GM21619 (cell line): ENCODE results near the gene RCSD1.
"Not testable (repeated sequence)": the region's sequence is repeated elsewhere in the genome, so short reads cannot be mapped to it uniquely, and the experiment has no call there.

Source experiments
- ATAC-seq: cut with Tn5 transposase; IDR thresholded peaks from one replicate; pipeline ENCODE4 v1.9.1; 2021; ENCODE audit not compliant: unreplicated experiment

RCSD1 gene

GRCh38 chr1:167734841-167735240 is 104.8 kb downstream of the RCSD1 start:
- no peak for ATAC-seq

DNA sequence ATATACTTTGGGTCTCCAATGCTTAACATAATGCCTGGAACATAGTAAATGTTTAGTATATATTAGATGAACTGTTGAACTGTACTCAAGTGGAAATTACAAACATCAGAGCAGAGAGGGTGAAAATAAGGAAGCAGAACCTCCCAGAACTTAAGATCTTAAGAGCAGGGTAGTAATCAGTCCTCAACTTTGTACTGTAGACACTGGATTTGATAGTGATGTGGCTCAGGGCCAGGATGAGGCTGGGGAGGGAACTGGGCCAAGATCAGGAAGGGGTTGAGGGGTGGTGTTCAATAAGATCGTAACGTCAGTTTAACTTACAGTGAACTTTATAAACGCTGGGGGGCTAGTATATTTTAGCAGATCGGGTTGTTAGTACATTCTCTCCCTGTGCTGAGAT is 107.1 kb downstream of the RCSD1 start:
- ATAC-seq, result no peak

DNA sequence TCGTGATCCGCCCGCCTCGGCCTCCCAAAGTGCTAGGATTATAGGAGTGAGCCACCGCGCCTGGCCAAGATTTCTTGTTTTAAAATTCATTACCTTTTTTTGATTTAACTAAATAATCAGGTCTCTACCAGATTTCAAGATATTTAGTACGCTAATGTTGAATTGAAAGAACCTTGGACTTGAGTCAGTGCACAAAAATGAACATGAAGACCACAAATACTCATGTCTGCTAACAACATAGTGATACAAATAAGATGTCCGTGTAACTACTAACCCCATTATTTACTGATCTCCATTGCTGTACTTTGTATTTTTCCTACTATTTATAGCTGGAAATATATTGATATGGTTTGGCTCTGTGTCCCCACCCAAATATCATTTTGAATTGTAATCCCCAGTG is 108.1 kb downstream of the RCSD1 start:
- no peak for ATAC-seq

DNA sequence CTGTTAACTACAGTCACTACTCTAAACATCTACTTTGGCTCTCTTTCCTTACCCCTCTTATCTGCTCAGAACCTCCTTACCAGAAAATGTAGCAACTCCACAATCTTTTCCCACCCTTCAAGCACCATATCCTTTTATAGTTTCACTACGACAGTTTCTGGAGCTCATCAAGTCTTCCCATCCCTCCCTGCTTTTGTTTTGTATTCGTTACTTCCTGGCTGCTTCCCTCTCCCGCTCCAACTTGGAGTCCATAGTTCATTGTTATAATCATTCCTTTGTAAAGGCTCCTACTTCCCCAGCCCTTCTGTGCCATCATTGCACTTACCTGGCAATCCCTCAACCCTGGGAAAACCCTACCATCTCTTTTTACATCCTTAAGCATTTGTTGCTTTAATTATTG is 109.7 kb downstream of the RCSD1 start:
- no peak for ATAC-seq

- not testable (repeated sequence) for ATAC-seq
Measured at GRCh38 chr1:167741103-167741502, 111.1 kb downstream of the RCSD1 start.

DNA sequence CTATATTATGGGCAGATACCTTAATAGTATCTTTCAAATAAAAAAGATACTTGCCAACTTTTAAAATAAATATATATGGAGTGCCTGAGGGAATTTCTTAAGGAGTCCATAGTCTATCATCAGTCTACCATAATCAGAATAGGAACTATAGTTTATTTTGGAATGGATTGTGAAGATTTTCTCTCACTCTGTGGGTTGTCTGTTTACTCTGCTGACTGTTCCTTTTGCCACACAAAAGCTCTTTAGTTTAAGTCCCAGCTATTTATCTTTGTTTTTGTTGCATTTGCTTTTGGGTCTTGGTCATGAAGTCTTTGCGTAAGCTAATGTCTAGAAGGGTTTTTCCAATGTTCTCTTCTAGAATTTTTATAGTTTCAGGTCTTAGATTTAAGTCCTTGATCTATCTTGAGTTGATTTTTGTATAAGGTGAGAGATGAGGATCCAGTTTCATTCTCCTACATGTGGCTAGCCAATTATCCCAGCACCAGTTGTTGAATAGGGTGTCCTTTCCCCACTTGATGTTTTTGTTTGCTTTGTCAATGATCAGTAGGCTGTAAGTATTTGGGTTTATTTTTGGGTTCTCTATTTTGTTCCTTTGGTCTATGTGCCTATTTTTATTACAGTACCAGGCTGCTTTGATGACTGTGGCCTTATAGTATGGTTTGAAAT is 112.5 kb downstream of the RCSD1 start:
- ATAC-seq, result not testable (repeated sequence)

- ATAC-seq, result no peak
Measured at GRCh38 chr1:167744901-167745300, 114.9 kb downstream of the RCSD1 start.

DNA sequence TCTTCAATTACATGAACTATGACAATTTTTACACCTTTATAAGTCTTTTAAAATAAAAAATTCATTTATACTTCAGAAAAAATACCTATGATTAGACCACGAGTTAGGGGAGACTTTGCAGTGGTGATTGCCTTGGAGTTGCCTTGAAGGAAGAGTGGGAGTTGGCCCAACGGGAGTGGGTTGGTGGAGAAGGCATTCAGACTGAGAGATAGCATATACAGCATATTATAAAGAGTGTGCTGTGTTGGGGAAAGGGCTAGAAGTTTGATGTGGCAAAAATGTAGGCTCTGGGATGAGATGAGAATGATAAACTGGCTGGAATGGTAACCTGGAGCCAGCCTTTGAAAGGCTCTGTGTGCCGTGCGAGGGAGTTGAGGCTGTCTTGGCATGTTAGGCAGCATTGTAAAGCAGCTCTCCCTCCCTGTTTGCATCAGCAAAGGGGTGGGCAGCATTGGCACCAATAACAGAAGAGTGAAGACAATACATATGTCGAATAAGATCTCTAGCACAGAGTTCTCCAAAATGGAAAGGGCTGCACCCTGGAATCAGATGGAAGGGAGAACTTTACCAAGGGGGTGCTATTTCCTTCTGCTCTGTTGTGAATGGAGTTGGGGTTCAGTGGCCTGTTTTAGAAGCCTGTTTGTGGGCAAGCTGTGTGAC is 116.1 kb downstream of the RCSD1 start:
- ATAC-seq, result no peak

- ATAC-seq, result no peak
Measured at GRCh38 chr1:167746988-167747655, 117.1 kb downstream of the RCSD1 start.

GRCh38 chr1:167747988-167748387 is 118.0 kb downstream of the RCSD1 start:
- no peak for ATAC-seq

DNA sequence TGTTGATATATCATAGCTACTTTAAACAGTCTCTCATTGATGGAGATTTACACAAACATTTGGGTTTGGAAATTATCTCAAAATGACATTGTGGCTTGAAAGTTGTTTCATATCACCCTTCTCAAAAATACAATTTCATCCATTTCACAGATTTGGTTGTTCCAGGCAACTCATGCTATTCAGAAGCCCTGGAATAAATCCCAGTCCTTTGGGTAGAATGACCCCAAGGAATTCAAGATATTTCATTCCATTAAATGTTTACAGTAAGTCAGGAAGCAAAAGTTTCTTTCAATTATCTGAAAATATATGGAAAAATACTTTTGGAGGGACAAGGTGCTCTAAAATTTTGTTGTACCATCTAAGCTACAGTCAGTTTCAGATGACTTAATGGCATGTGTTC is 118.9 kb downstream of the RCSD1 start:
- ATAC-seq, result no peak

DNA sequence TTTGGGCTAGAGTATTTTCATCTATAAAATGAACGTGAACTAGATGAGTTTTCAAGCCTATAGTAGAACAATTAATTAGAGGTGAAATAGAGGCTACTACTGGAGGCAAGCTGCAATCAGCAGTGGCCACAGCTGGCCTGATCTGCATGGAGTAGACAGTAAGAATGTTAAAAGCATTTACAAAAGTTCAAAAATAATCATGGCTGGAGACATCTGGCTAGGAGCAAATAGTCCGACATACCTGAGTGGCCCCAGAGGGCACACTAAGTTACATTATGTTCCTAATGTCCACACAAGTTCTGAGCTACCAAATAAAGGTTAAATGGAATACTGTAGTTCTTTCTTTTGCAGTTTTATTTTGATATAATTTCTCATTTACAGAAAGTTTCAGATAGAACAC is 119.7 kb downstream of the RCSD1 start:
- ATAC-seq, result no peak

GRCh38 chr1:167750641-167751040 is 120.6 kb downstream of the RCSD1 start:
- no peak for ATAC-seq

DNA sequence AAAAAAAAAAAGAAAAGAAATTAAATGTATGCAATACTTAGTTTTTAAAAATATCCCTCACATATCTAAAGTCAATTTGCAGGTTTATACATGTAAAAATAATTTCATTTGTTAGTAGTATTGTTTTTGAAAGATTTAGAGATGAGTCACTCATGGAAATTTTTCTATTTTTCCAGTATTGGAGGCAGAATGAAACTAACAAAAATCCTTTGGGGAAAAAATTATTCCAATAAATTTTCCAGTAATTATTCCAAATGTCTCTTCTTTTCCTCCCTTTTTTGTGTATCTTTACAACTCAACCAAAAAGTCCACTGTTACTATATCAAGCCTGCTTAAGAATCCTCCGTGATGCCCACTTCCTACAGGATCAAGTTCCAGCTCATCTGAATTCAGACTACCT is 121.6 kb downstream of the RCSD1 start:
- ATAC-seq, result no peak

DNA sequence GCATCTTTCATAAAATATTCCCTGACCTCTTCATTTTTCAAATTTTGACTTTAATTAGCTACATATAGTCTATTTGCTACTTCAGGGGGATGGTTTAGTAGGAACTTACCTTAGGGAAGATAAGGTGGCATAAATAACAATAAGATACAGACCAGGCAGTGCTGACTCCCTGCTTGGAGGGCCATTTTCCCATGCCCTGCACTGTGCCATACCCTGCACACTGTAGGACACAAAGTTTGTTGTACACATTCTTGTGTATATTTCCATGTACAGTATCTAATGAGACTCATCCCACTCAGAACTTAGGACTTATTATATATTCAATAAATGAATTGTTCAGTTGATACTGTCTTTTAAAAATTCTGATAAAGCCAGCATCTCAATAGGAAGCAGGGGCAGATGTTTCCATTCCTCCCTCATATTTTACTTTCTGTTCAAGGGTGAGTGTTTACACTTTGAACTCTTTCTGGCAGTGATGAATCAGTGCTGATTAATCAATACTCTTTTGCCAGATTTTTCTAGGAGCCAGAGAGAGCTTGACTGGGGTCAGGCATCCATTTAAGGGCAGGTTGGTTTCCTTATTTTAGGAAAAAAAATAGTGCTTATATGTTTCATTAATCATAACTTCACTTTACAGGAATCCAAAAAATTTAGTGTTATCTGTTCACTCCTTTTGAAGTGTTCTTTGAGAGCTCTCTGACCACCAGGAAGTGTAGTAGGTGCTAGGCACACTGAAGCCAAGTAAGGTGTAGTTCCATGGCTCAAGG is 122.4 kb downstream of the RCSD1 start:
- ATAC-seq, result no peak

- ATAC-seq, result no peak
Measured at GRCh38 chr1:167755654-167756053, 125.6 kb downstream of the RCSD1 start.
